Limb (tissue), 2 donors: ENCODE results near the gene EBP.
A peak's percentile ranks its signal among the peaks of the same experiment; 100 is the strongest.

Experiments used
- DNase-seq, 2 donors: peaks; one replicate each; pipeline ENCODE4 v3.0.0-alpha.2; 2016; ENCODE audit errors: extremely low spot score in 2 of 2

The EBP gene

GRCh38 chrX:48521353-48522243 lies at the start of gene EBP:
TSS of gene EBP (plus strand) at chrX:48521808. CDS start at chrX:48523772, 1,964 bp downstream.
- peak; percentile 79 to 91 for DNase-seq

GRCh38 chrX:48472225-48472624 lies 49.4 kb upstream of the EBP start:
- DNase-seq, result no peak

- no peak for DNase-seq
Measured at GRCh38 chrX:48472851-48473703, 48.5 kb upstream of the EBP start.

- no peak for DNase-seq
Measured at GRCh38 chrX:48473704-48473990, 48.0 kb upstream of the EBP start.

- DNase-seq, result no peak
Measured at GRCh38 chrX:48474127-48474526, 47.5 kb upstream of the EBP start.

DNA sequence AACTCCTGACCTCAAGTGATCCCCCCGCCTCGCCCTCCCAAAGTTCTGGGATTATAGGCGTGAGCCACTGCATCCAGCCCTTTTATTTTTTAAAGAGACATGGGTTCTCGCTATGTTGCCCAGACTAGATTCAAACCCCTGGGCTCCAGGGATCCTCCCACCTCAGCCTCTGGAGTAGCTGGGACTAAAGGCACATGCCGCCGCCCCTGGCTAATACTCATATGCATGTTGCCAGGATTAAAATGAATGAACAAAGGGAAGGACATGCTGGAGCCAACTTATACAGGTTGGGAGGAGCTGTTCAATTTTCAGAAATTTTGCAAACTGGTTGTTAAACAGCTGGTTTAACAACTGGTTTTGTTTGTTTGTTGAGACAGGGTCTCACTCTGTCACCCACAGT lies 47.0 kb upstream of the EBP start:
- no peak for DNase-seq

- no peak for DNase-seq
Measured at GRCh38 chrX:48475296-48475695, 46.3 kb upstream of the EBP start.

DNA sequence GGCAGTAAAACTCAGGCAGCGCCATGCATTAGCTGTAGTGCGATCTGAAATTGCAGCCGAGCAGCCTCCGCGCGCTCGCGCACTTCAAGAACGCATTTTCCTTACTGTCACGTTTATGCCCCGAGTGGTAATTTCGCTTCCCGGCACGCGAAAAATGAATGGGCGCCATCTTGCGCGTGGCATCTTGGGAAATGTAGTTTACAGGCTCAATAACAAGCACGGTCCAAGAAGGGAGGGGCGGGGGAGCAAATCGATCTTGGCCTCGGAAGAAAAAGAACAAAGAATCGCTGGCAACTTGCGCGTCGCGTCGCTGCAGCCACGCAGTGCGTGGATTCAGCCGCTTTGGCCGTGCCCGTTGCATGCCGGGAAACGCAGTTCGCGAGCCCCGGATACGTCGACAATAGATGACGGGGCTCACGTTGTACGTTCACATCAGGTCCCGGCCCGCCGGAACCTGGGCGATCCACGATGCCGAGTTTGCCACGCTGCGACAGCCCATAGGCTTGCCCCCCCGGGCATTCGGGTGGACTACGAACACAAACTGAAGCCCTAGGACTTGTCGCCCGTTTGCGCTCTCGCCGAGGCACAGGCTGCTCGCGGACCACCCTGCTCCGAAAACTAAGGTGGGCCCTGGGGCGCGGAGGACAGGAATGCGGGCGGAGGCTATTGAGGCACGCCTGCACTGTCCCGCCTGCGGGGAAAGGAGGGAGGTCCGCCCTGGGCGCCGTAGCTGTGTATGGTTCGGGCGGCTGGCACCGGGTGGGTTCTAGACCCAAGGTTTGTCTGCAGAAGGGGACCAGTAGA lies 45.6 kb upstream of the EBP start, which contains the start of gene FTSJ1:
TSS of gene FTSJ1 (plus strand) at position 426 of the 804 bp plus-strand sequence. CDS start 1,849 bp downstream, outside the sequence.
- DNase-seq, result peak; percentile 86 to 88

GRCh38 chrX:48476919-48477318 lies 44.7 kb upstream of the EBP start:
- no peak for DNase-seq

GRCh38 chrX:48477960-48478755 lies 43.5 kb upstream of the EBP start:
- DNase-seq, result no peak

- no peak for DNase-seq
Measured at GRCh38 chrX:48478806-48479205, 42.8 kb upstream of the EBP start.

GRCh38 chrX:48480142-48480541 lies 41.5 kb upstream of the EBP start:
- DNase-seq, result no peak

- no peak for DNase-seq
Measured at GRCh38 chrX:48480583-48480982, 41.0 kb upstream of the EBP start.

GRCh38 chrX:48482526-48482925 lies 39.1 kb upstream of the EBP start:
- DNase-seq, result no peak

GRCh38 chrX:48487362-48487798 lies 34.2 kb upstream of the EBP start:
- DNase-seq, result peak in 1 of 2 donors; percentile 2

GRCh38 chrX:48488034-48488433 lies 33.6 kb upstream of the EBP start:
- no peak for DNase-seq

GRCh38 chrX:48489296-48489695 lies 32.3 kb upstream of the EBP start:
- DNase-seq, result no peak

- no peak for DNase-seq
Measured at GRCh38 chrX:48489892-48490291, 31.7 kb upstream of the EBP start.

DNA sequence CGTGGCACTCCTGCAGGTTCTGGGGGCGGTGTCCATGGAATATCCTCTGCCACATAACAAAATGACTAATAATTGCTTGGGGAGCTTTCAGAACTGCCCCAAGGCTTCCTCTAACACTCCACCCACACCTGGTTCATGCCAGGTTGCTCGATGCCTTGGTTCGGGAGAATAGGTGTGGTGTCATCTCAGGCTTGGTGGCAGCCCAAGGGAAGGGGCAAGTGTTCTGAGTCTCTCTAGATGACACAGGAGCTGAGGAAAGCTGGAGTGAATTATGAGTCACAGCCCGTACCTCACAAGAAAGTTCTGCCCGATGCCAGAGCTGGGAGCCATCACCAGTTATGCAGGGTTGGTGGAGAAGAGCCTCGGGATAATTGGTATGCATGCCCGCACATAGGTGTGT lies 30.9 kb upstream of the EBP start:
- no peak for DNase-seq

DNA sequence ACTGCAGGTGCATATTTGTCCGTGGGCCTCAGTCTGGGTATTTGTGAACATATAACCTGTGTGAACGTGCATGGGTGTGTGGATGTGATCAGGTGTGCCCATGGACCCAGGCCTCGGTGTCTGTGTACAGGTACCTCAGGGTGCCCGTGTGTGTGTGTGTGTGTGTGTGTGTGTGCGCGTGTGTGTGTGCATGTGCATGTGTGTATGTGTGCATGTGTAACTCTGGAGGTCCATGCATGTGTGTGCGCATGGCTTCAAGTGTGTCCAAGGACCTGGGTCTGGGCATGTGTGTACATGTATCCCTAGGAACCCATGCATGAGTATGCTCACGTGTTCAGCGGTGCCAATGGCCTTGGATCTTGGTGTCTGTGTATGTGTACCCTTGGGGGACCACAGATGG lies 29.8 kb upstream of the EBP start:
- no peak for DNase-seq
